HG03066 (cell line): Measurements from ENCODE around the gene NDUFS1.

Experiments
- ATAC-seq: cut with Tn5 transposase; IDR thresholded peaks from one replicate; pipeline ENCODE4 v1.9.1; 2021; ENCODE audit warnings: low read depth; ENCODE audit not compliant: unreplicated experiment

The NDUFS1 gene

DNA sequence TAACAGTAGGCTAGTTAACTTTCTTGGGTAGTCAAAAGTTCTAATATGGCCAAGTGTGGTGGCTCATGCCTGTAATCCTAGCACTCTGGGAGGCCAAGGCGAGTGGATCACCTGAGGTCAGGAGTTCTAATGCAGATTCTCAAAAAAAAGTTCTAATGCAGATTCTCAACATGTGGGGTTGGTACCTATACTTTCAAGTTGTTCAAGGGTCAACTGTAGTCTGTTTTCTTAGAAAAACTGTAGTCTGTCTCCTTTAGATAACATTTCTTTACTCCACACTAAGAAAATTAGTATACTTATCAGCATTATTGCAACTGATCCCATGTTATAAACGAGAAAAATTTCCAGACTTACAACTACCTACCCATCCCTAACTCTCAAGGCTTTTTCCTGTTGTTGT lies 89.8 kb downstream of the NDUFS1 start:
- no peak for ATAC-seq

- no peak for ATAC-seq
Observed at GRCh38 chr2:206068207-206068606, 91.0 kb downstream of the NDUFS1 start.
